Measurements from ENCODE around the gene THOP1.

GRCh38 chr19:2764945-2765344, 20.4 kb upstream of the THOP1 start:
- no peak for TF ChIP-seq CTCF (IDR thresholded peaks at IDR 0.05)
- TF ChIP-seq POLR2A (IDR thresholded peaks at IDR 0.05), result no peak

Measured in thyroid gland (tissue), 4 donors.